Activated CD4-positive, alpha-beta T cell treated with anti-CD3 and anti-CD28 coated beads for 24 hours (primary cell): ENCODE data around the gene TUBA8.
"Not testable (repeated sequence)": the region's sequence is repeated elsewhere in the genome, so short reads cannot be mapped to it uniquely, and the experiment has no call there.

Experiments used
- DNase-seq, 2 donors: peaks; one replicate each; pipeline ENCODE4 v3.0.0-alpha.2; 2020; ENCODE audit warnings: low read depth in 2 of 2

The TUBA8 gene

GRCh38 chr22:18172776-18173175, 62.2 kb downstream of the TUBA8 start:
- not testable (repeated sequence) for DNase-seq

- not testable (repeated sequence) for DNase-seq
Measured at GRCh38 chr22:18173441-18173840, 62.8 kb downstream of the TUBA8 start.
